NCI-H2081 treated with DMSO at 0.1 percent for 48 hours (cell line): Measurements from ENCODE around the gene BTF3L4.
A peak's percentile ranks its signal among the peaks of the same experiment; 100 is the strongest.

Source experiments
- DNase-seq: peaks from one replicate; lab custom pipeline; 2025; lab: John Stamatoyannopoulos, UW

The BTF3L4 gene

GRCh38 chr1:52123622-52124021 lies 67.5 kb downstream of the BTF3L4 start:
- DNase-seq: no peak

GRCh38 chr1:52125736-52126359 lies 69.8 kb downstream of the BTF3L4 start:
- DNase-seq: no peak

GRCh38 chr1:52127181-52128180 lies 71.4 kb downstream of the BTF3L4 start:
- DNase-seq: peak; percentile 71

GRCh38 chr1:52139817-52140540 lies 83.9 kb downstream of the BTF3L4 start:
- no peak for DNase-seq
